CD4-positive, alpha-beta T cell (primary cell): ENCODE results near the gene PLEKHG3. TPM values are rescaled to one million over a fixed set of nuclear protein-coding genes. Genes with fewer than 3 reads are reported as not detected.

Experiments used
- ATAC-seq: fragments of 200-7000 bp; cut with Tn5 transposase; one replicate; pipeline ENCODE4 v1.10.0; 2022; ENCODE audit warnings: mild to moderate bottlenecking; ENCODE audit not compliant: poor library complexity
- CTCF ChIA-PET: fragments of 350-600 bp; sonication (Branson Sonifier 250); formaldehyde crosslinking; loops from one replicate; lab custom pipeline; 2021; ENCODE audit warnings: antibody characterized with exemption, inconsistent platforms; lab: Charles Lee
- POLR2A ChIA-PET: fragments of 350-600 bp; sonication (Branson Sonifier 250); formaldehyde crosslinking; loops from one replicate; lab custom pipeline; 2021; ENCODE audit warnings: antibody characterized with exemption, inconsistent platforms; lab: Charles Lee
- DNase-seq, 14 experiments: peaks; one replicate each; pipeline ENCODE4 v3.0.0-alpha.2; 2013 to 2020; ENCODE audit warnings: mixed read lengths in 2 of 14
- H3K27ac ChIP-seq, 2 donors: one replicate each; pipeline versions ENCODE4 v1.5.1 to v1.7.0; 2013; ENCODE audit warnings: low read length in 2 of 2, low read depth in 1 of 2, mild to moderate bottlenecking in 1 of 2
- H3K27me3 ChIP-seq, 2 experiments: 1 replicate in 1 of 2; 2 replicates in 1 of 2; pipeline versions ENCODE4 v1.6.1 to v1.7.0; 2013; ENCODE audit warnings: low read length in 2 of 2, control low read depth in 1 of 2, mild to moderate bottlenecking in 1 of 2, moderate library complexity in 1 of 2; ENCODE audit not compliant: insufficient read depth in 2 of 2, control insufficient read depth in 1 of 2
- H3K36me3 ChIP-seq: one replicate; pipeline ENCODE4 v1.6.1; 2013; ENCODE audit warnings: low read length, control low read depth; ENCODE audit not compliant: insufficient read depth
- H3K4me1 ChIP-seq: one replicate; pipeline ENCODE4 v1.6.1; 2013; ENCODE audit warnings: low read length, control low read depth; ENCODE audit not compliant: insufficient read depth
- H3K4me3 ChIP-seq: one replicate; pipeline ENCODE4 v1.5.1; 2013; ENCODE audit warnings: mild to moderate bottlenecking, low read length, moderate library complexity
- H3K9me3 ChIP-seq, 2 experiments: 1 replicate in 1 of 2; 2 replicates in 1 of 2; pipeline versions ENCODE4 v1.6.1 to v1.7.0; 2013; ENCODE audit warnings: low read length in 2 of 2, mild to moderate bottlenecking in 2 of 2, control low read depth in 1 of 2, moderate library complexity in 1 of 2; ENCODE audit not compliant: control insufficient read depth in 1 of 2, insufficient read depth in 1 of 2
- H3K27ac Mint-ChIP-seq: one replicate; pipeline ENCODE4 v1.8.0; 2020; ENCODE audit warnings: mixed read lengths
- H3K27me3 Mint-ChIP-seq: one replicate; pipeline ENCODE4 v1.8.0; 2021; ENCODE audit warnings: mixed read lengths
- H3K36me3 Mint-ChIP-seq: one replicate; pipeline ENCODE4 v1.8.0; 2021; ENCODE audit warnings: low read depth, mixed read lengths
- H3K4me1 Mint-ChIP-seq: one replicate; pipeline ENCODE4 v1.8.0; 2021; ENCODE audit warnings: low read depth, mixed read lengths
- H3K4me3 Mint-ChIP-seq: one replicate; pipeline ENCODE4 v1.8.0; 2020; ENCODE audit warnings: mild to moderate bottlenecking, mixed read lengths
- H3K9me3 Mint-ChIP-seq: one replicate; pipeline ENCODE4 v1.8.0; 2020; ENCODE audit warnings: mixed read lengths
- intact Hi-C, 2 experiments: fragments of 100-400 bp; cut with DNase I in 1 of 2; cut with micrococcal nuclease in 1 of 2; formaldehyde crosslinking; loops; one replicate each; pipeline versions ENCODE4 v1.15.1 to v1.9.0; 2023 to 2025; cut with DNase I, micrococcal nuclease
- total RNA-seq, 174 experiments: library from RNA in 2 of 174; stranded (reverse) in 2 of 174; gene quantifications; one replicate each; pipeline ENCODE4 v1.2.3 and lab custom pipeline; 2021 to 2026
- TF ChIP-seq, protein P1 (sequence below): fragments of 200-600 bp; IDR thresholded peaks from one replicate; pipeline ENCODE4 v1.8.0; 2022; ENCODE audit warnings: antibody characterized with exemption, mild to moderate bottlenecking

PLEKHG3 gene
- total RNA-seq, 2 experiments from 2014 or later, result 12.1 to 13.3 TPM

DNA sequence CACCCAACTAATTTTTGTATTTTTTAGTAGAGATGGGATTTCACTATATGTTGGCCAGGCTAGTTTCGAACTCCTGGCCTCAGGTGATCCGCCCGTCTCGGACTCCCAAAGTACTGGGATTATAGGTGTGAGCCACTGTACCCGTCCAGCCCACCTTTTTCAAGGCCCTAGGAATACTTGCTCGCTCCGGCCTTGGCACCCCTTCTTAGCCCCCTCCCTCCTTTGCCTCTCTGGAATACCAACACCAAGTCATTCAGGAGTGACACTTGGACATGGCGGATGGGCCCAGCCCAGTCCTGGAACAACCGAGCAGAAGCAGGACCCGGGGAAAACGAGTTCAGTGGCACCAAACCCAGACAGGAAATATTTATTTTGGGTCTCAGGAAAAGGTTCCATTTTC lies 29.1 kb downstream of the PLEKHG3 start:
- intact Hi-C loops, result no loop called here
- ATAC-seq (no peak), DNase-seq (no peak)
- peaks cover 57% of the 10 kb centered on the region for H3K36me3 ChIP-seq
- no peaks in the 10 kb centered on the region for H3K27me3 ChIP-seq
- Mint-ChIP-seq H3K27me3 (no peaks in the 10 kb centered on the region), H3K4me3 (no peak overlapping the region), H3K27ac (peak overlapping the region; percentile 16), H3K9me3 (no peaks in the 10 kb centered on the region), H3K4me1 (peaks cover 43% of the 10 kb centered on the region), H3K36me3 (peaks cover 18% of the 10 kb centered on the region)
- POLR2A ChIA-PET, result no interaction called here
- peaks cover 81% of the 10 kb centered on the region for H3K4me1 ChIP-seq
- CTCF ChIA-PET, result no interaction called here
- H3K27ac ChIP-seq, result peak overlapping the region in 1 of 2 donors; percentile 52
- TF ChIP-seq, protein P1, sequence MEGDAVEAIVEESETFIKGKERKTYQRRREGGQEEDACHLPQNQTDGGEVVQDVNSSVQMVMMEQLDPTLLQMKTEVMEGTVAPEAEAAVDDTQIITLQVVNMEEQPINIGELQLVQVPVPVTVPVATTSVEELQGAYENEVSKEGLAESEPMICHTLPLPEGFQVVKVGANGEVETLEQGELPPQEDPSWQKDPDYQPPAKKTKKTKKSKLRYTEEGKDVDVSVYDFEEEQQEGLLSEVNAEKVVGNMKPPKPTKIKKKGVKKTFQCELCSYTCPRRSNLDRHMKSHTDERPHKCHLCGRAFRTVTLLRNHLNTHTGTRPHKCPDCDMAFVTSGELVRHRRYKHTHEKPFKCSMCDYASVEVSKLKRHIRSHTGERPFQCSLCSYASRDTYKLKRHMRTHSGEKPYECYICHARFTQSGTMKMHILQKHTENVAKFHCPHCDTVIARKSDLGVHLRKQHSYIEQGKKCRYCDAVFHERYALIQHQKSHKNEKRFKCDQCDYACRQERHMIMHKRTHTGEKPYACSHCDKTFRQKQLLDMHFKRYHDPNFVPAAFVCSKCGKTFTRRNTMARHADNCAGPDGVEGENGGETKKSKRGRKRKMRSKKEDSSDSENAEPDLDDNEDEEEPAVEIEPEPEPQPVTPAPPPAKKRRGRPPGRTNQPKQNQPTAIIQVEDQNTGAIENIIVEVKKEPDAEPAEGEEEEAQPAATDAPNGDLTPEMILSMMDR, result no peak
- no peaks in the 10 kb centered on the region for H3K9me3 ChIP-seq
- no peak overlapping the region for H3K4me3 ChIP-seq

- Mint-ChIP-seq H3K27me3 (no peaks in the 10 kb centered on the region), H3K4me3 (no peak overlapping the region), H3K27ac (peak overlapping the region; percentile 16), H3K36me3 (peaks cover 18% of the 10 kb centered on the region), H3K9me3 (no peaks in the 10 kb centered on the region), H3K4me1 (peaks cover 38% of the 10 kb centered on the region)
- peaks cover 57% of the 10 kb centered on the region for H3K36me3 ChIP-seq
- ATAC-seq, result no peak
- H3K4me1 ChIP-seq, result peaks cover 75% of the 10 kb centered on the region
- TF ChIP-seq, protein P1, result no peak
- intact Hi-C loops, result no loop called here
- no peaks in the 10 kb centered on the region for H3K27me3 ChIP-seq
- H3K4me3 ChIP-seq, result no peak overlapping the region
- ChIA-PET POLR2A (no interaction called here), CTCF (no interaction called here)
- peak overlapping the region in 1 of 2 donors; percentile 52 for H3K27ac ChIP-seq
- H3K9me3 ChIP-seq, result no peaks in the 10 kb centered on the region
- DNase-seq, result no peak
Measured at GRCh38 chr14:64733899-64734298, 29.7 kb downstream of the PLEKHG3 start.

DNA sequence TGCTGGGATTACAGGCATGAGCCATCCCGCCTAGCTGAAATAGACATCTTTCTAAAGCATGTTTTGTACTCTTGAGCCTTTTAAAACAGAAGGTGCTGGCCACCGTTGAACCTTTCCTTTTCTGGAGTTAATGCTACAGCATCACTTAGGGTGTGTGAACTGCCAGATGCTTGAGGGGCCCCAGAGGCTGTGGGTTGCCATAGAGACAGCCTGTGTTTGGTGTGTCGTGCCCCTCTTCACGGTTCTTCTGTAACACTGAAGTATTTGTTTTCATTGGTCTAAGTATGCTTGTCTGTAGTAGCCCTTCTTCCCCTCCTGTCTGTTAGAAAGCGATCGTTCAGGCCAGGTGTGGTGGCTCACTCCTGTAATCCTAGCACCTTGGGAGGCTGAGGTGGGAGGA lies 30.8 kb downstream of the PLEKHG3 start:
- H3K27me3 Mint-ChIP-seq, result no peaks in the 10 kb centered on the region
- intact Hi-C loops, result no loop called here
- POLR2A ChIA-PET, result no interaction called here
- H3K27me3 ChIP-seq, result no peaks in the 10 kb centered on the region
- H3K9me3 ChIP-seq, result no peaks in the 10 kb centered on the region
- TF ChIP-seq, protein P1, result no peak
- no peak overlapping the region for H3K4me3 ChIP-seq
- ATAC-seq (no peak), DNase-seq (no peak)
- H3K4me1 ChIP-seq, result peaks cover 64% of the 10 kb centered on the region
- CTCF ChIA-PET, result no interaction called here
- H3K4me3 Mint-ChIP-seq, result no peak overlapping the region
- peak overlapping the region; percentile 42 for H3K27ac Mint-ChIP-seq
- peak overlapping the region in 1 of 2 donors; percentile 36 for H3K27ac ChIP-seq
- H3K36me3 Mint-ChIP-seq, result peaks cover 14% of the 10 kb centered on the region
- peaks cover 66% of the 10 kb centered on the region for H3K36me3 ChIP-seq
- no peaks in the 10 kb centered on the region for H3K9me3 Mint-ChIP-seq
- H3K4me1 Mint-ChIP-seq, result peaks cover 27% of the 10 kb centered on the region
